Stimulated activated naive CD8-positive, alpha-beta T cell treated with anti-CD3 and anti-CD28 coated beads, Interleukin-15, amount 100 ng/mL, for 72 hours (primary cell): ENCODE results near the gene SYNE3.
A peak's percentile ranks its signal among the peaks of the same experiment; 100 is the strongest.

Experiments used
- ATAC-seq: fragments of 150-1000 bp; cut with Tn5 transposase; 2 replicates; pipeline ENCODE4 v1.10.0; 2021; ENCODE audit warnings: mild to moderate bottlenecking, moderate library complexity
- DNase-seq, 2 donors: peaks; one replicate each; pipeline ENCODE4 v3.0.0; 2021 to 2022
- H3K27ac Mint-ChIP-seq, 2 donors: one replicate each; pipeline ENCODE4 v1.8.0; 2022; ENCODE audit warnings: mild to moderate bottlenecking in 2 of 2, mixed read lengths in 2 of 2, moderate library complexity in 2 of 2
- H3K27me3 Mint-ChIP-seq: one replicate; pipeline ENCODE4 v1.8.0; 2022; ENCODE audit warnings: mixed read lengths
- H3K4me1 Mint-ChIP-seq: one replicate; pipeline ENCODE4 v1.8.0; 2022; ENCODE audit warnings: mild to moderate bottlenecking, mixed read lengths
- H3K4me3 Mint-ChIP-seq, 2 donors: one replicate each; pipeline ENCODE4 v1.8.0; 2022; ENCODE audit warnings: mild to moderate bottlenecking in 2 of 2, mixed read lengths in 2 of 2, moderate library complexity in 1 of 2
- H3K9me3 Mint-ChIP-seq, 2 donors: one replicate each; pipeline ENCODE4 v1.8.0; 2022; ENCODE audit warnings: mixed read lengths in 2 of 2

SYNE3 gene

GRCh38 chr14:95467657-95468056, 48.8 kb downstream of the SYNE3 start:
- Mint-ChIP-seq H3K27ac (no peak overlapping the region), H3K9me3 (no peaks in the 10 kb centered on the region), H3K4me3 (no peak overlapping the region), H3K4me1 (peaks cover 83% of the 10 kb centered on the region), H3K27me3 (no peaks in the 10 kb centered on the region)
- DNase-seq = no peak
- ATAC-seq = no peak

- H3K9me3 Mint-ChIP-seq = no peaks in the 10 kb centered on the region
- no peak for ATAC-seq
- H3K4me1 Mint-ChIP-seq = peaks cover 83% of the 10 kb centered on the region
- no peak for DNase-seq
- H3K27ac Mint-ChIP-seq = peak overlapping the region in 1 of 2 donors; percentile 50
- no peaks in the 10 kb centered on the region for H3K27me3 Mint-ChIP-seq
- no peak overlapping the region for H3K4me3 Mint-ChIP-seq
Measured at GRCh38 chr14:95467232-95467631, 49.2 kb downstream of the SYNE3 start.
